ENCODE data around the gene SHROOM2.

SHROOM2 gene

GRCh38 chrX:9983441-9983840 lies 197.2 kb downstream of the SHROOM2 start:
- Histone ChIP-seq H3K9me3 (ENCODE audit: control insufficient read depth, low read length) (no peaks in the 10 kb centered on the region), H3K4me3 (ENCODE audit: extremely low read depth, insufficient read depth, low read length, poor library complexity, severe bottlenecking) (no peak overlapping the region), H3K27ac (ENCODE audit: low read depth, low read length, severe bottlenecking) (no peak overlapping the region), H3K36me3 (ENCODE audit: control insufficient read depth, insufficient read depth, low read length) (no peaks in the 10 kb centered on the region), H3K4me1 (ENCODE audit: control insufficient read depth, insufficient read depth, low read length, poor library complexity, severe bottlenecking) (no peaks in the 10 kb centered on the region)
- WGBS, 2 experiments (ENCODE audit: insufficient coverage in 2 of 2) = 94 to 97% methylated on average over 9 to 10 of the region's 18 CpGs

GRCh38 chrX:9983846-9984245 lies 197.6 kb downstream of the SHROOM2 start:
- Histone ChIP-seq H3K36me3 (ENCODE audit: control insufficient read depth, insufficient read depth, low read length) (no peaks in the 10 kb centered on the region), H3K4me3 (ENCODE audit: extremely low read depth, insufficient read depth, low read length, poor library complexity, severe bottlenecking) (no peak overlapping the region), H3K27ac (ENCODE audit: low read depth, low read length, severe bottlenecking) (no peak overlapping the region), H3K9me3 (ENCODE audit: control insufficient read depth, low read length) (no peaks in the 10 kb centered on the region), H3K4me1 (ENCODE audit: control insufficient read depth, insufficient read depth, low read length, poor library complexity, severe bottlenecking) (no peaks in the 10 kb centered on the region)
- WGBS, 2 experiments (ENCODE audit: insufficient coverage in 2 of 2) = 93 to 100% methylated on average over 3 to 6 of the region's 11 CpGs

DNA sequence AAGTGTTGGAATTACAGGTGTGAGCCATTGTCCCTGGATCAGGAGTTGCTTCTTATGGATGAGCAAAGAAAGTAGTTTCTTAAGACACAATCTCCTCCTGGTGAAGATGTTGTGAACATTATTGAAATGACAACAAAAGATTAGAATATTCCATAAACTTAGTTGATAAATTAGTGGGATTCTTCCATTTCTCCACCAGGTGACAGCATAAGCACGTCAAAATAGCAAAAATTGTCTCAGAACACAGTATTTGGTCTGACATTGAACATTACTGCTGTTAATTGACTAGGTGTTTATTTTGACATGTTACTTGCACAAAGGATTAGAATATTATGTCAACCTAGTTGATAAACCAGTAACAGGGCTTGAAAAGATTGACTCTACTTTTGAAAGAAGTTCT lies 202.5 kb downstream of the SHROOM2 start:
- H3K9me3 ChIP-seq (ENCODE audit: control insufficient read depth, low read length) = no peaks in the 10 kb centered on the region
- H3K27ac ChIP-seq (ENCODE audit: low read depth, low read length, severe bottlenecking) = no peak overlapping the region
- WGBS, 2 experiments (ENCODE audit: insufficient coverage in 2 of 2) = no CpG with 5 or more reads among the region's 1 CpG
- no peaks in the 10 kb centered on the region for H3K4me1 ChIP-seq (ENCODE audit: control insufficient read depth, insufficient read depth, low read length, poor library complexity, severe bottlenecking)
- H3K4me3 ChIP-seq (ENCODE audit: extremely low read depth, insufficient read depth, low read length, poor library complexity, severe bottlenecking) = no peak overlapping the region
- H3K36me3 ChIP-seq (ENCODE audit: control insufficient read depth, insufficient read depth, low read length) = no peaks in the 10 kb centered on the region

DNA sequence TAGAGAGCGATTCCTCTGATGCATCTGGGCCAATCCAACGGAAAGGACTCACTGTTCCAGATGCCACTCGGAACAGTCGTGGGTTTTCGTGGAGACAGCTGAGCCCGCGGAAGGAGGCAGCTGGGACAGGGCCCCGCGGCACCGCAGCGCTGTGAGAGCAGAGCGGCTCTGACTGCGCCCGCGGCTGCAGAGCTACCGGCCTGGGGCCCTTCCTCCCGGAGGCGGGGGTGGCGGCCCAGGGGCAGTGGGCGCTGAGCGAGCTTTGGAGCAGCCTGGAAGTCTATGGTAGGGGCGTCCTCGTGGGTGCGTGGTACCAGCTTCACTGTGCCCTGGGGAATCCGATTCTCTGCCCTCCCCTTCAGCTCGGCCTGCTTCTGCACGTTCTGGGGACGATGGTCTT lies 205.8 kb downstream of the SHROOM2 start:
- Histone ChIP-seq H3K4me1 (ENCODE audit: control insufficient read depth, insufficient read depth, low read length, poor library complexity, severe bottlenecking) (no peaks in the 10 kb centered on the region), H3K36me3 (ENCODE audit: control insufficient read depth, insufficient read depth, low read length) (no peaks in the 10 kb centered on the region), H3K4me3 (ENCODE audit: extremely low read depth, insufficient read depth, low read length, poor library complexity, severe bottlenecking) (no peak overlapping the region), H3K27ac (ENCODE audit: low read depth, low read length, severe bottlenecking) (no peak overlapping the region), H3K9me3 (ENCODE audit: control insufficient read depth, low read length) (no peaks in the 10 kb centered on the region)
- WGBS, 2 experiments (ENCODE audit: insufficient coverage in 2 of 2) = 93 to 97% methylated on average over 8 to 24 of the region's 28 CpGs

DNA sequence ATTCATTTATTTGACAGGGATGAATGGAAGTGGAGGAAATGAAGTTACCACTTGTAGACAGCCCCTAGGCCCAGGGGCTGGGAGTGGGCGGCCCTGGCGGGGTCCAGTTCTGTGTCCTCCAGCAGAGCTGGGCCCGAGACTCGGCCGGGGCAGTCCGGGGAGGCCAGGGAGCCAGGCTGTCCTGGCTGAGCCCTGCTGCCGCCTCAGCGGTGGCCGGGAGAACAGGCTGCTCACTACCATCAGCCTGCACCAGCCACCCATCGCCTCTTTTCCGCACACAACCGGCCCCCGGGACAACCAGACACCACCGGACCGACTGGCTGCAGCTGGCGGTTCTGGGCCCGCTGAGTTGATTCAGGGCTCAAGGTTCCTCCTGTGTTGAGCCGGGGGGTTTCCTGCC lies 206.5 kb downstream of the SHROOM2 start:
- Histone ChIP-seq H3K4me3 (ENCODE audit: extremely low read depth, insufficient read depth, low read length, poor library complexity, severe bottlenecking) (no peak overlapping the region), H3K4me1 (ENCODE audit: control insufficient read depth, insufficient read depth, low read length, poor library complexity, severe bottlenecking) (no peaks in the 10 kb centered on the region), H3K27ac (ENCODE audit: low read depth, low read length, severe bottlenecking) (no peak overlapping the region), H3K36me3 (ENCODE audit: control insufficient read depth, insufficient read depth, low read length) (no peaks in the 10 kb centered on the region), H3K9me3 (ENCODE audit: control insufficient read depth, low read length) (no peaks in the 10 kb centered on the region)
- WGBS, 2 experiments (ENCODE audit: insufficient coverage in 2 of 2) = 96 to 98% methylated on average over 10 to 15 of the region's 18 CpGs

- H3K27ac ChIP-seq (ENCODE audit: low read depth, low read length, severe bottlenecking) = no peak overlapping the region
Measured at GRCh38 chrX:9995855-9996339, 209.7 kb downstream of the SHROOM2 start.

DNA sequence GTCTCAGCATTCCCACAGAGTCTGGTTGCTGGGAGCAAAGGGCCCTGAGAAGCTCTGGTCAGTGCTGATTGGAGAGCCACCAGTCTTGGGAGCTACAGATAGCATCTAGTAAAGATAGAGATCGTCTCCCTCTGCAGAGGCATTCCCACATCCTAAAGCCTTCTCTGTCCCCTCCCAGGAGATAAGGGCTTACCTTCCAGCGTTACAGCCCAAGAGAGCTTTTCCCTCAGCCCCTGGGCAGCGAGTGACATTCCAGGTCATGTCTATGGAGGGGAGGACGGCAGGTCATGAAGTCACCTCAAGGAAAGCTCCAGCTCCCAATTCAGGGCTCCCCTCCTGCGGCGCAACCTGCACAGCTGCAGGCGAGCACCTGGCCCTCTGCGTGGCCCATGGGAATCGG lies 210.8 kb downstream of the SHROOM2 start:
- WGBS, 2 experiments (ENCODE audit: insufficient coverage in 2 of 2) = no CpG with 5 or more reads among the region's 9 CpGs
- no peaks in the 10 kb centered on the region for H3K9me3 ChIP-seq (ENCODE audit: control insufficient read depth, low read length)
- no peaks in the 10 kb centered on the region for H3K4me1 ChIP-seq (ENCODE audit: control insufficient read depth, insufficient read depth, low read length, poor library complexity, severe bottlenecking)
- H3K4me3 ChIP-seq (ENCODE audit: extremely low read depth, insufficient read depth, low read length, poor library complexity, severe bottlenecking) = no peak overlapping the region
- H3K36me3 ChIP-seq (ENCODE audit: control insufficient read depth, insufficient read depth, low read length) = no peaks in the 10 kb centered on the region
- H3K27ac ChIP-seq (ENCODE audit: low read depth, low read length, severe bottlenecking) = no peak overlapping the region

More at GRCh38 chrX:9995855-9996339, 209.7 kb downstream of the SHROOM2 start:
- Histone ChIP-seq H3K4me1 (ENCODE audit: control insufficient read depth, insufficient read depth, low read length, poor library complexity, severe bottlenecking) (no peaks in the 10 kb centered on the region), H3K9me3 (ENCODE audit: control insufficient read depth, low read length) (no peaks in the 10 kb centered on the region), H3K4me3 (ENCODE audit: extremely low read depth, insufficient read depth, low read length, poor library complexity, severe bottlenecking) (no peak overlapping the region), H3K36me3 (ENCODE audit: control insufficient read depth, insufficient read depth, low read length) (no peaks in the 10 kb centered on the region)
- WGBS, 2 experiments (ENCODE audit: insufficient coverage in 2 of 2) = 4% methylated on average over 5 of the region's 18 CpGs; no CpG with 5 or more reads in 1 of the 2 experiments

GRCh38 chrX:9997524-9997923 lies 211.3 kb downstream of the SHROOM2 start:
- no peak overlapping the region for H3K4me3 ChIP-seq (ENCODE audit: extremely low read depth, insufficient read depth, low read length, poor library complexity, severe bottlenecking)
- 83 to 94% methylated on average over 2 to 6 of the region's 8 CpGs for WGBS, 2 experiments (ENCODE audit: insufficient coverage in 2 of 2)
- no peaks in the 10 kb centered on the region for H3K36me3 ChIP-seq (ENCODE audit: control insufficient read depth, insufficient read depth, low read length)
- H3K4me1 ChIP-seq (ENCODE audit: control insufficient read depth, insufficient read depth, low read length, poor library complexity, severe bottlenecking) = no peaks in the 10 kb centered on the region
- no peak overlapping the region for H3K27ac ChIP-seq (ENCODE audit: low read depth, low read length, severe bottlenecking)
- H3K9me3 ChIP-seq (ENCODE audit: control insufficient read depth, low read length) = no peaks in the 10 kb centered on the region
